Loucy (cell line): Measurements from ENCODE around the gene CAP2.

Source experiments
- EZH2phosphoT487 ChIP-seq: fragments of 200-600 bp; IDR thresholded peaks from 2 replicates; pipeline ENCODE4 v1.6.1; 2018; ENCODE audit warnings: antibody characterized with exemption, mild to moderate bottlenecking, moderate library complexity, borderline replicate concordance
- TF ChIP-seq, protein P1 (sequence below): fragments of 200-600 bp; sonication (generic); conservative IDR thresholded peaks from 2 replicates; pipeline ENCODE4 v1.5.1; 2014; ENCODE audit warnings: mild to moderate bottlenecking, antibody characterized with exemption, low read length

DNA sequence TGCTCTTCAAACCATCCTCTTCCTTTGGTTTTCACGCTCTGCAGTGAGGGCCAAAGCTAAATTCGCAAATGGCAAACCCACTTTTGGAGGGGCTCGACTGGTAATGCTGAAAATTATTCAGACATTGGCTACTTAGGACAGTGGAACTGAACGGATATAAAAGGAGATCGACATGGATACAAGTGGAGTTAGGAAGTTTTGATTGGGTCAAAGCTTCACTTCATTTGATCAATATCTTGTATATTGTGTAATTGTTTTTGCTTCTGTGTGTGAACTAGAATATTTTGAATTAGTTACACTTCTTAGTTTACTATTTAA lies 207.9 kb downstream of the CAP2 start:
- TF ChIP-seq, protein P1, sequence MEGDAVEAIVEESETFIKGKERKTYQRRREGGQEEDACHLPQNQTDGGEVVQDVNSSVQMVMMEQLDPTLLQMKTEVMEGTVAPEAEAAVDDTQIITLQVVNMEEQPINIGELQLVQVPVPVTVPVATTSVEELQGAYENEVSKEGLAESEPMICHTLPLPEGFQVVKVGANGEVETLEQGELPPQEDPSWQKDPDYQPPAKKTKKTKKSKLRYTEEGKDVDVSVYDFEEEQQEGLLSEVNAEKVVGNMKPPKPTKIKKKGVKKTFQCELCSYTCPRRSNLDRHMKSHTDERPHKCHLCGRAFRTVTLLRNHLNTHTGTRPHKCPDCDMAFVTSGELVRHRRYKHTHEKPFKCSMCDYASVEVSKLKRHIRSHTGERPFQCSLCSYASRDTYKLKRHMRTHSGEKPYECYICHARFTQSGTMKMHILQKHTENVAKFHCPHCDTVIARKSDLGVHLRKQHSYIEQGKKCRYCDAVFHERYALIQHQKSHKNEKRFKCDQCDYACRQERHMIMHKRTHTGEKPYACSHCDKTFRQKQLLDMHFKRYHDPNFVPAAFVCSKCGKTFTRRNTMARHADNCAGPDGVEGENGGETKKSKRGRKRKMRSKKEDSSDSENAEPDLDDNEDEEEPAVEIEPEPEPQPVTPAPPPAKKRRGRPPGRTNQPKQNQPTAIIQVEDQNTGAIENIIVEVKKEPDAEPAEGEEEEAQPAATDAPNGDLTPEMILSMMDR = no peak
- no peak for TF ChIP-seq EZH2phosphoT487
